Endothelial cell of umbilical vein (primary cell): Measurements from ENCODE around the gene TMEM266. TPM values are rescaled to one million over a fixed set of nuclear protein-coding genes. Genes with fewer than 3 reads are reported as not detected.

Experiments used
- BruUV-seq: library from RNA; stranded (reverse); fragments of 400-500 nt; replicated peaks from 2 replicates; lab custom pipeline; 2021; lab: Mats Ljungman, UMichigan
- CTCF ChIA-PET: fragments of 300-600, 350-600 bp; sonication (Branson Sonifier 250); formaldehyde crosslinking; loops from one replicate; lab custom pipeline; 2021; ENCODE audit warnings: antibody characterized with exemption, inconsistent platforms; lab: Charles Lee
- POLR2A ChIA-PET: fragments of 300-600, 350-600 bp; sonication (Branson Sonifier 250); formaldehyde crosslinking; loops from one replicate; lab custom pipeline; 2021; ENCODE audit warnings: antibody characterized with exemption, inconsistent platforms; lab: Charles Lee
- DNase-seq: peaks from one replicate; pipeline ENCODE4 v3.0.0-alpha.2; 2011; ENCODE audit warnings: low read depth, low spot score
- FAIRE-seq: peaks from 2 replicates; lab custom pipeline; 2011; peaks lifted over from hg19 to GRCh38; lab: Jason Lieb, UNC
- H2AFZ ChIP-seq: 2 replicates; pipeline ENCODE4 v1.6.0; 2012; ENCODE audit warnings: low read depth, low read length, control low read depth, inconsistent platforms
- H3K27ac ChIP-seq: 2 replicates; pipeline ENCODE4 v1.5.1; 2011; ENCODE audit warnings: low read depth, mild to moderate bottlenecking, control low read depth, low read length, moderate library complexity; ENCODE audit not compliant: insufficient read depth
- H3K27me3 ChIP-seq, 2 experiments: 2 replicates each; pipeline versions ENCODE4 v1.6.0 to v1.6.1; 2011; ENCODE audit warnings: low read length in 2 of 2, mixed read lengths in 1 of 2; ENCODE audit not compliant: control insufficient read depth in 2 of 2, insufficient read depth in 2 of 2
- H3K36me3 ChIP-seq, 2 experiments: 2 replicates in 1 of 2; 3 replicates in 1 of 2; pipeline ENCODE4 v1.5.1; 2011; ENCODE audit warnings: low read length in 2 of 2, mild to moderate bottlenecking in 1 of 2, moderate library complexity in 1 of 2; ENCODE audit not compliant: control insufficient read depth in 2 of 2, insufficient read depth in 2 of 2; ENCODE audit errors: extremely low read depth in 1 of 2
- H3K4me1 ChIP-seq: 3 replicates; pipeline ENCODE4 v1.5.1; 2011; ENCODE audit warnings: mild to moderate bottlenecking, low read length; ENCODE audit not compliant: control insufficient read depth, insufficient read depth; ENCODE audit errors: extremely low read depth
- H3K4me2 ChIP-seq: 2 replicates; pipeline ENCODE4 v1.6.1; 2011; ENCODE audit warnings: low read length, control low read depth, mixed read lengths; ENCODE audit not compliant: insufficient read depth
- H3K4me3 ChIP-seq, 3 experiments: fragments of 200-600 bp in 1 of 3; sonication (generic), shearing (Covaris generic) in 1 of 3; replicated peaks in 1 of 3; 2 replicates each; pipeline ENCODE4 v1.5.1; 2011 to 2016; ENCODE audit warnings: control low read depth in 3 of 3, low read length in 3 of 3, mild to moderate bottlenecking in 2 of 3, inconsistent platforms in 1 of 3, low read depth in 1 of 3, moderate library complexity in 1 of 3; ENCODE audit not compliant: insufficient read depth in 1 of 3
- H3K79me2 ChIP-seq: 2 replicates; pipeline ENCODE4 v1.6.0; 2012; ENCODE audit warnings: low read length, inconsistent platforms; ENCODE audit not compliant: control insufficient read depth, insufficient read depth
- H3K9ac ChIP-seq: replicated peaks from 2 replicates; pipeline ENCODE3; 2011; ENCODE audit warnings: low read length, control low read depth; ENCODE audit not compliant: insufficient read depth; ENCODE audit errors: extremely low read depth
- H3K9me1 ChIP-seq: replicated peaks from 3 replicates; pipeline ENCODE4 v1.6.0; 2011; ENCODE audit warnings: mild to moderate bottlenecking, low read length; ENCODE audit not compliant: control insufficient read depth, insufficient read depth; ENCODE audit errors: extremely low read depth
- H3K9me3 ChIP-seq: replicated peaks from 2 replicates; pipeline ENCODE4 v1.5.1; 2012; ENCODE audit warnings: low read length, inconsistent platforms; ENCODE audit not compliant: control insufficient read depth, insufficient read depth
- H4K20me1 ChIP-seq: replicated peaks from 2 replicates; pipeline ENCODE3; 2011; ENCODE audit warnings: mild to moderate bottlenecking, low read length; ENCODE audit not compliant: control insufficient read depth, insufficient read depth; ENCODE audit errors: extremely low read depth
- CTCF ChIP-seq, 2 donors: IDR thresholded peaks; 1 replicate in 1 of 2; 2 replicates in 1 of 2; pipeline ENCODE4 v1.5.1; 2011; ENCODE audit warnings: low read length in 2 of 2, mild to moderate bottlenecking in 2 of 2, moderate library complexity in 2 of 2, control low read depth in 1 of 2, inconsistent platforms in 1 of 2, low read depth in 1 of 2; ENCODE audit not compliant: insufficient read depth in 1 of 2; ENCODE audit errors: extremely low read depth in 1 of 2
- EZH2 ChIP-seq: IDR thresholded peaks from 2 replicates; pipeline ENCODE4 v1.6.1; 2012; ENCODE audit warnings: borderline replicate concordance, low read depth, mild to moderate bottlenecking, moderate library complexity, low read length, inconsistent platforms; ENCODE audit not compliant: severe bottlenecking
- FOS ChIP-seq: IDR thresholded peaks from 2 replicates; pipeline ENCODE4 v1.6.1; 2011; ENCODE audit warnings: mild to moderate bottlenecking, low read length, moderate library complexity, borderline replicate concordance; ENCODE audit not compliant: insufficient read depth
- GATA2 ChIP-seq: IDR thresholded peaks from 2 replicates; pipeline ENCODE4 v1.7.0; 2011; ENCODE audit warnings: low read depth, mild to moderate bottlenecking, moderate library complexity, mixed read lengths, low read length; ENCODE audit not compliant: insufficient read length, insufficient read depth
- JUN ChIP-seq: IDR thresholded peaks from 2 replicates; pipeline ENCODE4 v1.6.1; 2011; ENCODE audit warnings: borderline replicate concordance, low read depth; ENCODE audit not compliant: insufficient read length, insufficient read depth
- MAX ChIP-seq: IDR thresholded peaks from 2 replicates; pipeline ENCODE4 v1.6.1; 2011; ENCODE audit not compliant: insufficient read depth, insufficient read length
- MYC ChIP-seq: IDR thresholded peaks from one replicate; pipeline ENCODE4 v1.6.1; 2011; ENCODE audit warnings: mild to moderate bottlenecking, low read depth, low read length
- POLR2A ChIP-seq: IDR thresholded peaks from 2 replicates; pipeline ENCODE4 v1.6.1; 2012; ENCODE audit warnings: low read depth, mild to moderate bottlenecking, control low read depth, low read length
- POLR2AphosphoS5 ChIP-seq: IDR thresholded peaks from 2 replicates; pipeline ENCODE4 v1.6.1; 2012; ENCODE audit warnings: low read depth, mild to moderate bottlenecking, control low read depth, low read length, moderate library complexity; ENCODE audit not compliant: insufficient read depth
- dilution Hi-C: fragments of 300-500 bp; cut with MboI; formaldehyde crosslinking; loops from one replicate; pipeline ENCODE4 v1.15.0; 2019; ENCODE audit warnings: low sequenced_read_pairs; ENCODE audit not compliant: extremely low pct_ligation_motif_present
- intact Hi-C: fragments of 100-400 bp; cut with micrococcal nuclease; formaldehyde crosslinking; loops from one replicate; pipeline ENCODE4 v1.10.0; 2022
- polyA plus RNA-seq, 4 experiments: library from polyadenylated mRNA; depleted of rRNA in 3 of 4; stranded (reverse) in 3 of 4; unstranded in 1 of 4; fragments of >200 nt; gene quantifications; 2 replicates each; pipeline versions ENCODE4 v1.2.1 to v1.2.3, GENCODE V29; 2011 to 2012; ENCODE audit warnings: missing spikeins in 1 of 4
- total RNA-seq: library from RNA; stranded (reverse); gene quantifications from 2 replicates; pipeline ENCODE4 v1.2.3, GENCODE V29; 2021

Gene TMEM266
- total and polyA plus RNA-seq, 2 donors (not counting 3 experiments of a cell fraction or from before 2014, with no cell fraction given) = not detected

GRCh38 chr15:76233921-76234320 is 174.1 kb downstream of the TMEM266 start:
- ChIA-PET CTCF (interaction anchor here (0.9 to 5.9 kb wide), 4 partner anchors 28 to 634 kb away, joined by 3 to 65 read pairs (median 12); no protein-coding TSS in a partner anchor), POLR2A (no interaction called here)
- dilution Hi-C loops = no loop called here
- TF ChIP-seq POLR2AphosphoS5 (no peak), CTCF (IDR thresholded peaks at IDR 0.05; ENCODE audit: extremely low read depth in 1 of 2, insufficient read depth in 1 of 2, low read depth in 1 of 2, low read length in 2 of 2) (no peak), POLR2A (no peak), EZH2 (no peak), FOS (no peak), JUN (no peak), MYC (no peak), GATA2 (no peak), MAX (no peak)
- DNase-seq = no peak
- no peaks in the 10 kb centered on the region for H3K4me1 ChIP-seq
- H3K4me2 ChIP-seq = no peak overlapping the region
- intact Hi-C loops = loop anchor here (2.0 to 10.0 kb wide), 2 partner anchors 51 to 607 kb away; no protein-coding TSS in a partner anchor
- FAIRE-seq = no peak
- no peak overlapping the region for H2AFZ ChIP-seq
- H3K9ac ChIP-seq = no peak overlapping the region
- no peaks in the 10 kb centered on the region for H3K27me3 ChIP-seq
- no peaks in the 10 kb centered on the region for H3K79me2 ChIP-seq
- H3K27ac ChIP-seq = no peak overlapping the region
- H3K9me3 ChIP-seq = no peaks in the 10 kb centered on the region
- H4K20me1 ChIP-seq = no peaks in the 10 kb centered on the region
- no peak overlapping the region for H3K4me3 ChIP-seq
- H3K36me3 ChIP-seq = peaks cover 0 to 4% of the 10 kb centered on the region in 2 experiments
- H3K9me1 ChIP-seq = no peaks in the 10 kb centered on the region
- no TSS peak for BruUV-seq
